SW480 (cell line): ENCODE results near the gene PAX5.

Experiments
- DNase-seq: peaks from one replicate; pipeline ENCODE4 v3.0.0-alpha.2; 2016; ENCODE audit warnings: low spot score

Gene PAX5

DNA sequence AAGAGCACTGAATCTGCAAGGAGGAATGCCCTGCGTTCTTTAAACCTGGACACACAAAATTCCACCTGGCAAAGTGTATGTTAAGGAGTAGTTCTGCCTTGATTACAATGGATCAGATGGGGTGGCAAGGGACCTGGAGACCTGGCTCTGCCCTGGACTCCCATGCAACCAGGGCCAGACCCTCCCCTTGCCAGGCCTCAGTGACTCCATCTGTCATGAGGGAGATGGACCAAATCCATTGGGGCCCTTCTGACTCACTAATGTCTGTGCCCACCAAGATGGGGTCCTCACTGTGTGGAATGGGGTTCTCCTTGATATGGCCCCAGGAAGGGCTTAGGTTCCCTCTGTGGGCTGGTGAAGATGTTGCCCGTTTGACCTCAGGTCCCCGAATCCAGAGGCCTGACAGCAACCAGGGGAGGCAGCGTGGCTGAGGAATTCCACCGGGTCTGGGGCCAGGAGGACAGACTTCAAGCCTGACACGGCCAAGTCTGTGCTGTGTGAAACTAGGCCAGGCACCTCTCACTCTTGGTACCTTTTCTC is 100.3 kb downstream of the PAX5 start:
- DNase-seq, result no peak

DNA sequence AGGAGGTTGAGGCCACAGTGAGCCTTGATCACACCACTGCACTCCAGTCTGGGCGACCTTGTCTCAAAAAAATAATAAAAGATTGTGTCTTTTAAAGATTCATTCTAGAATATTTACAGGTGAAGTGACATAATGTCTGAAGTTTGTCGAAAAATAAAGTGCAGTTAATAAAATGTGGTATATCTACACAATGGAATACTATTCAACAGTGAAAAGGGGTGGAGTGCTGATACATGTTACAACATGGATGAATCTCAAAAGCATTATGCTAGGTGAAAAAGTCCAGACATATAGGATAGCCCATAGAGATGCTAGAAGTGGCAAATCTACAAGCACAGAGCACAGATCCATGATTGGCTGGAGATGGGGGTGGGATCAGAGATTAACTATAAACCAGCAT is 101.9 kb downstream of the PAX5 start:
- DNase-seq, result no peak

DNA sequence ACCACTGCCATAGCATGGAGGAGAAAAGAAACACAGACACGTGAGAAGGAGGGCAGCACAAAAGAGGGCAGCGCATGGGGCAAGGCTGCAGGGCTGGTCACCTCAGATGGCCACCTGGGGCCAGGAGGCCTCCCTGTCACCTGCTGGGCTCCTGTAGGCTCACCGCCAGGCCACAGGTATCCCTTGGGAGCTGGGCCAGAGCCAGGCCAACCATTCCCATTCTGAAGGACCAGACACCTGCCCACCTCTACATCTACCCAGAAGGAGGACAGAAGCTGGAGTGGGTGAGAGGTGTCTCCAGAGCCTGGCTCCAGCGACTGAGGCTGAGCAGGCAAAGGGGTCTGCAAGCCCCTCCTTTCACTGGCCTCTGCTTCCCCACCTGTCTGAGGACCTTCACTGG is 103.1 kb downstream of the PAX5 start:
- DNase-seq, result no peak

DNA sequence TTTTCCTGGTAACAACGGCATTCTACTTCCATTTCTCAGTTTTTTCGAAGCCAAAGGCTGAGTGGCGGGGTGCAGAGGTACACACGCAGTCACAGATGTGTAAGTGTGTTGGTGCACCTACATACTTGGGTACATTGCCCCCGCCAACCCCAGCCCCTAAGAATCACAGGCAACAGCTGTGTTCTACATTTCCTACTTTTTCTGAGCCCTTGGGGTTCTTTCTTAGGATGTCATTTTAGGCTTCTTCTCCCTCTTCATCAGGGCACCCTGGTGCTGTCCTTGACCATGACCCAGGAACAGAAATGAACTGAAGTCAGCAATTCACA is 104.8 kb downstream of the PAX5 start:
- no peak for DNase-seq

DNA sequence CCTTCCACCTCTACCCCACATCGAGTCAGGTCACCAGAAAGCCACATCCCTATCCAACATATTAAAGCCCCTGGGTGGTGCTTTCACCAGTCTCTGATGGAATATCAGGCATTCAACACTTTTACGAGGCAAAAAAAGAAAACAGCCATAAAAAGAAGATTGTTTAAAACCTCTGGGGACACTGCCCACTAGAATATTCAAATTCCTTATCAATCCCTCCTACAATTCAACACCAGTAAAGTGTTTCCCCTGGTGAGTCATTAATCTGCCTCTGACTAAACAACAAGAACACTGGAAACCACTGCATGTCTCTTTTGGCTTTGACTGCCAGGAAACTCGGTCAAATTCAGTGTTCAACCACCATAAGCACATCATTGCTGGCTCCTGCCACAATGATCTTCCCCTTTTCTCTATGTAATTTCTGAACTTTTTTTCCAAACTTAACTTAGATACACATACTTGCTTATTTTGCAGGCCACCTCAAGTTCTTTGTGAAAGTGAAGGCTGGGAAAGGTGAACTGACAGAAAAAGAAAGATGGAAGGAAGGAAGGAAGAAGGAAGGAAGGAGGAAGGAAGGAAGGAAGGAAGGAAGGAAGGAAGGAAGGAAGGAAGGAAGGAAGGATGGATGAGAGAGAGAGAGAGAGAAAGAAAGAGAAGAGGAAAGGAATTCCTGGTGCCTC is 105.3 kb downstream of the PAX5 start:
- DNase-seq, result peak; percentile 61

DNA sequence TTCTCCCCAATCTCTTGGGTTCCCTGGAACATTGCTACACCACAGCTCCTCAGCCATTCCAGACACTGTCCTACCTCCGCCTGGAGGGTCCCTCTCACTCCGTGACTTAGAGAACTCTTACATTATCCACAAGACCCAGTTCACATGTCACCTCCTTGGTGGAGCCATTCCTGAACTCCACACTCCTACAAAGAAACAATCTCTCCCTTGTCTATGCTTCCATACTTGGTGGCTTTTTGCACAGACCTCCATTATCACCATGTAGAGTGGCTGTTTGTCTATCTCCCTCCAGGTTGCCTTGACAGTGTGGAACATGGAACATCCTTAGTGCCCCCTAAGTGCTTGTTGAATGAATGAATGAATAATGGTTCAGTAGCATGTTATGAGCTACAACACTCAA is 105.9 kb downstream of the PAX5 start:
- no peak for DNase-seq

DNA sequence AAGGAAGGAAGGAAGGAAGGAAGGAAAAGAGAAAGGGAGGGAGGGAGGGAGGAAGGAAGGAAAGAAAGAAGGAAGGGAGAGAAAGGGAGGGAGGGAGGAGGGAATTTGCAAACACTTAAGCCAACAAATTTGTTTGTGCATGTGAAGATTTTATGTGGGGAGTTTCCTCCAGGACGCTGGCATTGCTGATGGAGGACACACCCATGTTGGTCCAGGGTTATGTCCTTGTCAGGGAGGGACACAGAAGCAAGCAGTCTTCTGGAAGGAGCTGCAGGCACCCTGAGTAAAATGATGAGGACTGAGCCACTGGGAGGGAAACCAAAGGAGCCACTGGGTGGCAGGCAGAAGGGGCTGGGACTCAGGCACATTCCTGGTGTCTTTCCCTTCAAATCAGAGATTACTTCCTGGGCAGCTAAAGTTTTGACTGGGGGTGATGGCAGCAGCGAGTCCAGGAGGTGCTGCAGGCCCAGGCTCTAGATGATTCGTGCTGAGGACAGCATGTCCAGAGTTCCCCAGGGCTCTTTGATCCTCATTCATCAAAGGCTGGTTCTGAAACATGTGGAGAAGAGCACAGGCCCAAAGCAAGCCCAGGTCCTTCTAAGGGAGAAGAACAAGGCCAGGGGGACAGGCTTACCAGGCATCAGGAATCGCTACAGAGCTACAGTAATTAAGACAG is 109.2 kb downstream of the PAX5 start:
- DNase-seq, result peak; percentile 22

DNA sequence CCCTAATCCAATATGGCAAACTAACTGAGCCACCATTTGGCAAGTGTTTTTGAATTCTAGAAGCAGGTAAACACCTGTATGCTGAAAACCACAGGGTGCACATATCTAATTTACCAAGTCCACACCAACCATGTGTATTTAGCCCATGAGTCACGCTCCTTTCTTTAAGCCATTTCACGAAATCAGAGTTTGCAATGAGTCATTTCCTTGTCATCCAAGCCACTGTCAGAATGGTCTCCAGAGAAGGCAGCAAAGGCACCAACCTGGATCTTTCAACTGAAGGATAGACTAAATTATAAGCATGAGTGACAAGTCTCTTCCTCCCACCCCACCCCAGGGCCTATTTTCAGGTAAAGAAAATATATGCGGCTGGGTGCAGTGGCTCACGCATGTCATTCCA is 110.0 kb downstream of the PAX5 start:
- peak; percentile 88 for DNase-seq

DNA sequence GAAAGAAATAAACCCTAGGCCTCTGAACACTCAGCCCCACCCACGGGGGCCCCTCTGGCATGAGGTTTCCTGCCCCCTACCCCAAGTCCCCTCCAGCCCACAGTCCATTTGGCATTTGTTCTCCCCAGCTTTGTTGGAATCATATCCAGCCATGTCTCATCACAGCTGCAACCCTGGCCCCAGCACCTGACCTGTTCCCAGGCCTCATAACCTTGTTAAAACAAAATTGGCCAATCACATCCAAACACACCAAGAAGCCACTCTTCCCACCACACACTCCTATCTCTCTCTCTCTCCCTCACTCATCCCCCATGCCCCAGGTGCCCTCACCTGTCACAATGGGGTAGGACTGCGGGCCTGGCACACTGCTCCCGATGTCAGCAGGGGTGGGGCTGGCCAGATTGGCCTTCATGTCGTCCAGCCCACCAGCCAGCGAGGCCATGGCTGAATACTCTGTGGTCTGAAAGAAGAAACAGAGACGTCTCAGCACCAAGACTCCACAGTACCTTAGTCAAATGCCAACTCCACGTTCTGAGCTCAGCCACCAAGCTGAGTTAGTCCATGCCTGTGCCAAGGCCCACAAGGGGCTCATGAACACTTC is 110.9 kb downstream of the PAX5 start:
- no peak for DNase-seq

DNA sequence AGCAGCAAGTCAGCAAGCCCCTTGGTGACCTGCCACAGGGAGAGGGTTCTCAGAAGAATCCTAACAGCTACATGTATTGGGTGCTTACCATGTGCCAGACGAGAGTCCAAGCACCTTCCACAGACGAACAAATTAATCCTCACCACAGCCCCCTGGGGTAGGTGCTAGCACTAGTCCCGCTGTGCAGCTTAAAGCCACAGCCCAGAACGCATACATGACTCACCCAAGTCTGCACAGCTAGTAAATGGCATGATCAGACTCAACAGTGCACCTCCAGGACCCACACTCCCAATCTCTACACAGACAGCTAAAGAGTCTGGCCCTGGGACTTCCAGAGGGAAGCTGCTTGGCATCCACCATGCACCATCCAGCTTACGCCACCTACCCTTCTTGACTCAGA is 111.5 kb downstream of the PAX5 start:
- DNase-seq, result no peak

DNA sequence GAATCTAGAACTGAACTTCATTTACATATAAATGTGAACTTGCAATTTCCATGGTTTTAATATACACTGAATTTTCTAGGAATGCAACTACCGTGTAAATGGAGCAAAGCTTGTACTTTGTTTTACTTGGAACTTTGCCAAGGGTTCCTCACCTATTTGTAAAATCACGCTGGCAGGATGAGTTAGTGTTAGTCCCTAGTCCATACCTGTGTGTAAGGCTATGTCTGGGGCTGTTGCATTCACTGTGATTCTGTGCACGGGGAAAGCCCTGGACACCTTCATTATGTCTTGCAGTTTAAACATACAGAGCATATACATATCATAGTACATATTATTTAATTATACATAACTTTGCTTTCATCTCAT is 119.9 kb downstream of the PAX5 start:
- no peak for DNase-seq

DNA sequence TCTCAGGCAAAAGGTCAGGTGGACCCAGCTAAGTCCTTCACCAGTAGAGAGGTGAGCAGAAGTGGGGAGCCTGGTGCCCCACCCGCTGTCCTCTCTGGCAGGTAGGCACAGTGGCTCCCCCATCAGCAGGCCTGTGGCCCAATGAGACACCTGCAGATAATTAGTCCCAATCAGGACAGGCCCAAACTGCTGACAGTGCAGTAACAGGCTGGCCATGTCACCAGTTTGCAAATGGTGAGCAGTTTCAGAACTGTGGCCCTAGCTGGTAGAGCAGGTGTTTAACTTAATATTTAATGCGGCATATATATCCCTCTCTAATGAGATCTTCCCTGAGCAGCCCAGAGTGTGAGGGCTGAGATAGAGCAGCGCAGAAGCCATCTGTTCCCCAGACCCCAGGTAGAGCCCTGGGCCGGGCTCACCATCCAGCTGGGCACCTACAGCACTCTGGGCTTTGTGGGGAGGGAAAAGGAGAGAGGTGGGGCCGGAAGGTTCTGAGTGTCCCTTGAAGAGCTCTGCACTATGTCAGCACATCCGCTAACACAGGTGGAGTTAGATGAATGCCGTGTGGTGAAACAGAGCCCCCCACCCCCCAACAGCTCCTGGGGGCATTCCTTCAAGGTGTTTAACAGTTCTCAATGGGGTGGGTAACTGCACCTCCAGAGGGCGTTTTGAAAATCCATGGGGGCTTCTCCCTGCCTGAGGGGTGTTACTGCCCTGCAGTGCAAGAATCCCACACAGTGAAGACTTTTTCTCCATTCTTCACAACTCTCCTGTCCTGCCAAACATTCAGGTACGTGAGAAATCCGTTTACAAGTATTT is 120.5 kb downstream of the PAX5 start:
- no peak for DNase-seq

DNA sequence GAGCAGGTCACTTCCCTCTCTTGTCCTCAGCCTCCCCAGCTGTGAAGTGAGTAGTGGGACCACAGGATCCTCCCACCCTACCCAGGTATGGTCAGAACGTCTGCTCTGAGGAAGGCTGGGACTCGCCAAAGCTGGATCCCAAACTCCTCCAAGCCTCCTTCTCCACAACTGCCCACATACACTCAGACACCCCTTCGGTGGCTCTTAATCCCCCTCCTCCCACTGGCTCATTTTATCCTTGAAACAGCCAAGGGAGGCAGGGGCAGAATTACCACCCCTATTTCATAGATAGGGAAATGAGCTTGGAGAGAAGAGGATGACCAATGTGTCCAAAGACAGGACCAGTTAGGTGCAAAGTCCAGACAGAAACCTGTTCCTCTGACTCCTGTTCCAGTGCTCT is 121.4 kb downstream of the PAX5 start:
- DNase-seq, result no peak

DNA sequence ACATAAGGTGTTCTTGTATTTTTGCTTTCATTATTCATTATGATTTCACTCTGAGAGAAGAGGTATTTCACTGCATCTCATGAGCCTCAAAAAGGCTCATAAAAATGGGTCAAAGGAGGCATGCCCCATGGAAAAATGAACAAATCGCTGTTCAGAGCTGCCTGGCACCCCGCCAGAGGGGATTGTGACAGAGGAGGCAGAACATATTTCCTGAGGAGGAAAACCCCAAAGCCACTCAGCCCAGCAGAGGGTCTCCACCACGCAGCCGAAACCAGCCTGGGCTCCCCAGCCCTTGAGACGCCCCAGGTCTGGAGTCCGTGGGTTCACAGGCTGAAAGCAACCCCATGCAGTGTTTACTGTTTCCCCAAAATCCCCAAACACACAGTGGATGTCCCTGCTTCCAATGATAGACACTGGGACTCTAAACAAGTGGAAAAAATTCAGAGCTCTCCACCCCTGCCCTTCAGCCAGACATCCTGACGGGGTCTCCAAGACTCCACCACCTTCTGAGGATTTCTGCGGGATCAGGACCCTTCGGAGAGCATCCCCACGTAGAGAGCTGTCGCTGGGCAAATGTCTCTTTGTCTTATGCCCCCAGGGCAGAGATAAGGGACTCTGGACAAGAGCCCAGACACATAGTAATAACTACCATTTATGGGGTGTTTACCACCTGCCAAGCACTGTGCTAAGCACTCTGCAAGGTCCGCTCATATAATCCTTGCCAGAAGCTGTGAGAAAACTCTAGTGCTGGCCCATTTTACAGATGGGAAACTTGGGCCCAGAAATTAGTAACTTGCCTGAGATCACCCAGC is 122.3 kb downstream of the PAX5 start:
- DNase-seq, result no peak

DNA sequence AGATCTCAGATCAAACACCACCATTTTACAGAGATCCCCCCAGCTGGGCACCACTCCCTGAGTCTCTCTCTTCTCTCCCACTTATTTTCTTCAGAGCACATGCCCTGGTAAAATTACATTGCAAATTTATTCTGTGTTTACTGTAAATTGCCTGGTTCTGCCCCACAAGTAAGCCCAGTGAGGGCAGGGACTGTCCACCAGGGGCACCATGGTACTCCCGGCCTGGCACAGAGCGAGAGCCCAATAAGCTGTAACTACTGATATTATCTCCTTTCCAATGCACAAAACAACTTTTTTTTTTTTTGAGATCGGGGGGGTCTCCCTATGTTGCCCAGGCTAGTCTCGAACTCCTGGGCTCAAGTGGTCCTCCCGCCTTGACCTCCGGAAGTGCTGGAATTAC is 123.0 kb downstream of the PAX5 start:
- DNase-seq, result no peak

DNA sequence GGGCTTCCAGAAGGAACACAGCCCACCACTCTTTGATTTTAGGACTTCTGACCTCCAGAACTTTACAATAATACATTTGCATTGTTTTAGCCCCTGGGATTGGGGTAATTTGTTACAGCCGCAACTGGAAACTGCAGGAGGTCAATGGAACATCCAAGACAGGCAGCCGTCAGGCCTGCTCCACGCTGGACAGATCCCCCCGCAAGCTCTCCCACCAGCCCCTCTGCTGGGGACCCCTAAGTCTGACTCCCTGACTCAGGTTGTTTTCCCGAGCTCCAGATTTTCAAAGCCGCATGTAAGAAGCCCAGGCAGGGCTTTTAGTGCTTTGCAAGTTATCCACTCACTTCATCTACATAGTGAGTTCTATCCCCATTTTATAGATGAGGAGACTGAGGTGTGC is 127.6 kb downstream of the PAX5 start:
- DNase-seq, result no peak

DNA sequence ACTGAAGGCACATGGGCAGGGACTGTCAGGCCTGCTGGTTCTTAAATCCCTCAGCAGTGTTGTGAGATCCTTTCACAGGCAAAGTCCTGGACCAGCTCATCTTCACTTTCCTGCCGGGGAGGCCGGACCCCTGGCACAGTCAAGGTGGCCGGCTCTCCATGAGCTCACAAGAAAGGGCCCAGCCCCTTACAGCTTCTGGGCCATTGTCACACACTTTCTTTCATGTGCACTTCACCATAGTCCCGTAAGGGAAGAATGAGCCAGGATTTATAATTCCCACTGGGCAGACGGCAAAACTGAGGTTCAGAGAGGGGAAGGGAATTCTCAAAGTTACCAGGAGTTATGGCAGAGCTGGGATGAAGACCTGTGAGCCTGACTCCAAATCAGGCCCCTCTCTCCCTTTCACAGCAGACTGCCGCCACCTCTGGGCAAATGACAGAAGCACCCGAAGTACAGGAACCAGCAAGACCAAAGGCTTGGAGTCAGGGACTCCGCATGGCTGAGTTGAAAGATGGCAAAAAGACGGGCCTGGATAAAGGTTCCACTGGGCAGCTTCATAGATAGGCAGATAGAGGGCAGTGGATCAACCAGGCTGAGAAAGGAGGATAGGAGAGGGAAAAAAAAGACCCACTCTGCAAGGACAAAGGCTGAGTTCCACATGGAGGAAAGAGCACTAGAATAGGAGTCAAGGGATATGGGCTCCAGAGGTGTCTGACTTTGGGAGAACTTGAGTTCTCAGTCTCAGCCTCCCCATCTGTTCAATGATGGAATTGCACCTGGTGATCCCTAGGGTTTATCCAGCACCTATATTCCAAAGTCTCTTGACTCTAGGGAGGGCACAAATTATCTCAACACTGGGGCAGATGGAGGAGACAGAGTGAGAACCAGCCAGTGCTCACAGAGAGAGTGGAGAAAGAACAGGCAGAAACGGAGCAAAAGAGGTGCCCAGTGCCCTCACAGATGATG is 128.7 kb downstream of the PAX5 start:
- no peak for DNase-seq

DNA sequence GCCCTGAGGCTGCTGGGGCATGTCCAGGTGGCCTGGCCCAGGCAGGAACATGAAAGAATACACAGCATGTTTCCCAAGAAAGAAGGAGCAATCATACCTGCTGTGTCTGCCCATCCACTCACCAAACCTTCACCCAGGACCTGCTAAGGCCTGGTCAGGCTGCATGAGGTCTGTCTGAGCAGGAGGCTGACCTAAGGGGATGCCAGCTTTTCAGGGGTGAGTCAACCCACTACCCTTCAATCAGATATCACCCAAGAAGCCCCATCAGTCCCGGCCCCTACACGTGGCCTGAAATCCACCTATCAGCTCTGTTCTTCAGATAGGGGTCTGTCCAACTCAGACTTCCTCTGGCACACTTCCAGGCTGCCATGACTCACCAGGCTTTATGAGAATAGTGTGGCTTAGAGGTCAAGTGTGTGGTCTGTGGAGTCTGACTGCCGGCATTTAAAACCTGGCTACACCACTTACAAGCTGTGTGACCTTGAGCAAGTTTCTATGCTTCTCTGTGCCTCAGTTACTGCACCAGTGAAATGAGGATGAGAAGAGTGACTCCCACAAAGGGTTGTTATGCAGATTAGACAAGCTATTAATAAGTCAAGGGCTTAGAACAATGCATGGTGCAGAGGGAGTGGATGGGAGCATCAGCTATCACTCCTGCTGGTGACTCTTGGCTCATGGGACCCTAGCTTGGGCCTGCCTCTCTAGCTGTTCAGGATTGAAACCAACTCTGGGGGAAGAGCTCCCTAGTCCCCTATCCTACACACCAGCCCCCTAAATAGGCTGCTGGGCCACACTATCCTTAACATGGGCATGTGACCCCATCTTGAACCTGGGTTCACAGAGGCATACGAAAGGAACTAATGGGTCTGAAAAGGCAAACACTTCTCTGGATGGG is 130.3 kb downstream of the PAX5 start:
- DNase-seq, result peak; percentile 80

DNA sequence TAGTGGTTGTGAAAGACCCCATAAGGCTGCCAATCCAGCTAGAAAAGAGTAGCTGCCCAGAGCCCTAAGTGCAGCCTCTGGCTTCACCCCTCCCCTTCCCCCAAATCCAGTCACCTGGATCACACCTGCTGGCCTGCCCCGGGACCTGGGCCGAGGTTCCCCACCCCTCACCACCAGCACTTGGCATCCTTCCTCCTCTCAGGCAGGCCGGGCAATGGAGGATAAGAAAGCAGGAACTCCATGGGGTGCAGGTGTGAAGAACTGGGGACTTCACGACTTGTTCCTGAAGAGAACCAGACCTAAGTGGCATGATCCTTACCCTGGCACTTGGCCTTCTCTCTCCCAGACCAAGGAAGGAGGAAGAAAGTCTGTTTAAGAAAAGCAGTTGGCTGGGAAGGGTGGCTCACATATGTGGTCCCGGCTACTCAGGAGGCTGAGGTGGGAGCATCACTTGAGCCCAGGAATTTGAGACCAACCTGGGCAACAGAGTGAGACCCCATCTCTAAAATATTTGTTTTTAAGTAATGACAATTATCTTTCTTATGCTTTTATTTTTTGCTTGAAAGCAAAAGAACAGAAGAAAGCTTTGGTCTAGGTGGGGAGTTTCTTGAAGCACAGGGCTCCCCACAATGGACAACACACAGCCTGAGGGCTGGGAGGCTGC is 131.1 kb downstream of the PAX5 start:
- DNase-seq, result no peak
